Ascending aorta (tissue), 2 donors: ENCODE data around the gene CACNA2D1. TPM values are rescaled to one million over a fixed set of nuclear protein-coding genes. Genes with fewer than 3 reads are reported as not detected.

Source experiments
- DNase-seq, 2 donors: peaks; one replicate each; pipeline ENCODE4 v3.0.0-alpha.2; 2019; ENCODE audit warnings: low spot score in 2 of 2
- H3K27ac ChIP-seq, 2 donors: fragments of 200-600 bp; sonication (generic); one replicate each; pipeline ENCODE4 v1.5.1; 2016 to 2017; ENCODE audit warnings: mild to moderate bottlenecking in 1 of 2
- H3K27me3 ChIP-seq: fragments of 200-600 bp; sonication (generic); one replicate; pipeline ENCODE4 v1.5.1; 2017
- H3K36me3 ChIP-seq, 2 donors: fragments of 200-600 bp; sonication (generic); one replicate each; pipeline ENCODE4 v1.5.1; 2016
- H3K4me1 ChIP-seq, 2 donors: fragments of 200-600 bp; sonication (generic); one replicate each; pipeline ENCODE4 v1.5.1; 2016 to 2017; ENCODE audit warnings: mild to moderate bottlenecking in 1 of 2
- H3K4me3 ChIP-seq, 2 donors: fragments of 200-600 bp; sonication (generic); one replicate each; pipeline ENCODE4 v1.5.1; 2016 to 2017; ENCODE audit warnings: mild to moderate bottlenecking in 1 of 2
- H3K9me3 ChIP-seq, 2 donors: fragments of 200-600 bp; sonication (generic); one replicate each; pipeline ENCODE4 v1.5.1; 2016
- CTCF ChIP-seq, 3 experiments: fragments of 200-600 bp in 2 of 3; fragments of 450-650 bp in 1 of 3; sonication (generic) in 2 of 3; IDR thresholded peaks; one replicate each; pipeline ENCODE4 v1.5.1; 2016 to 2019; ENCODE audit warnings: antibody characterized with exemption in 3 of 3, mild to moderate bottlenecking in 1 of 3, moderate library complexity in 1 of 3
- intact Hi-C: fragments of 100-400 bp; cut with DNase I; formaldehyde crosslinking; loops from one replicate; pipeline ENCODE4 v1.15.1; 2023
- total RNA-seq: library from RNA; depleted of rRNA; stranded (reverse); fragments of >200 nt; gene quantifications from one replicate; pipeline ENCODE4 v1.1.0, GENCODE V29; 2016

Gene CACNA2D1
- total RNA-seq, 1 donor from 2014 or later = 17.3 TPM

DNA sequence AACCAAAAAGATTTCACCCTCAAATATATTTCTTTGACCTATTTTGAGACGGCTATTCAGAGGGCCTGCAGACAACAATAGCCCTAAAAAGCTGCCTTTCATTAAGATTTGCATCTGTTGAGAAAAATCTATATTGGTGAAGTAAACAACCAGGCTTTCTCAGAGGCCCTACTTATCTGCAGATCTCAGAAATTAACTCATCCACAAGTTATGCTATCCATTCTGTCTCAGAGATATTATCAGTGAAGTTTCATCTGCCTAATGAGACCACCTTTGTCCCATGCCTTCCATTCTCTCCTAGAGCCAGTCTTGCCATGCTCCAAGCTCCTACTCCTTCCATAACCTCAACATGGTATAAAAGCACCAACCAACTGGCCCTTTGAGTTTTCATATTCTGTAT is 130.3 kb downstream of the CACNA2D1 start:
- TF ChIP-seq CTCF (IDR thresholded peaks at IDR 0.05) = no peak
- H3K4me1 ChIP-seq = no peaks in the 10 kb centered on the region
- no peak overlapping the region for H3K4me3 ChIP-seq
- peaks cover 0 to 21% of the 10 kb centered on the region in 2 donors for H3K9me3 ChIP-seq
- intact Hi-C loops = no loop called here
- H3K27ac ChIP-seq = no peak overlapping the region
- H3K27me3 ChIP-seq = no peaks in the 10 kb centered on the region
- no peaks in the 10 kb centered on the region for H3K36me3 ChIP-seq
- DNase-seq = no peak

GRCh38 chr7:82312646-82313045 is 130.9 kb downstream of the CACNA2D1 start:
- intact Hi-C loops = no loop called here
- no peak for TF ChIP-seq CTCF (IDR thresholded peaks at IDR 0.05)
- no peak for DNase-seq
- Histone ChIP-seq H3K4me1 (no peaks in the 10 kb centered on the region), H3K27me3 (no peaks in the 10 kb centered on the region), H3K4me3 (no peak overlapping the region), H3K9me3 (peaks cover 0 to 24% of the 10 kb centered on the region in 2 donors), H3K36me3 (no peaks in the 10 kb centered on the region), H3K27ac (no peak overlapping the region)

- Histone ChIP-seq H3K4me3 (no peak overlapping the region), H3K9me3 (peaks cover 0 to 23% of the 10 kb centered on the region in 2 donors), H3K27me3 (no peaks in the 10 kb centered on the region), H3K36me3 (no peaks in the 10 kb centered on the region), H3K4me1 (no peaks in the 10 kb centered on the region), H3K27ac (no peak overlapping the region)
- TF ChIP-seq CTCF (IDR thresholded peaks at IDR 0.05) = no peak
- DNase-seq = no peak
- intact Hi-C loops = no loop called here
These were observed 138.1 kb downstream of the CACNA2D1 start for GRCh38 chr7:82305347-82306005.

- Histone ChIP-seq H3K36me3 (no peaks in the 10 kb centered on the region), H3K27me3 (no peaks in the 10 kb centered on the region), H3K4me3 (no peak overlapping the region), H3K27ac (no peak overlapping the region), H3K9me3 (no peaks in the 10 kb centered on the region), H3K4me1 (no peaks in the 10 kb centered on the region)
- no peak for TF ChIP-seq CTCF (IDR thresholded peaks at IDR 0.05)
- intact Hi-C loops = no loop called here
- DNase-seq = no peak
These were observed 148.7 kb downstream of the CACNA2D1 start for GRCh38 chr7:82294865-82295264.

DNA sequence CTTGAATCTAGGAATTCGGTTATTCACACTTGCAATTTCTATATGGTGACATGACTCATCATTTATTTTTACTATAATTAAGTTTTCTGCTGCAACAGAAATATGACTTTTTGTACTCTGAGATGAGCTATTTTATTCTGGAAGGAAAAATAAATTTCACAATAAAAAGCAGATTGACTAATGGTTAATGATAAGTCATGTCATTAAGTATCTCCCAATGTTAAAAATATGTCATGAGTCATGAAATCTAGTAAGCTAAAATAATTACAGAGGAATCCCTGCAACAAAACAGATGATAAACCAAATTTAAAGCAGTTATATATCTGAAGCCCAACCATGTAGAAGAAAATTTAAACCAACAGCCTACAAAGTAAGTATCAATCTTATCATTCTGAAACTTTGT is 149.2 kb downstream of the CACNA2D1 start:
- no peaks in the 10 kb centered on the region for H3K4me1 ChIP-seq
- no peaks in the 10 kb centered on the region for H3K27me3 ChIP-seq
- no peaks in the 10 kb centered on the region for H3K36me3 ChIP-seq
- DNase-seq = no peak
- no peak overlapping the region for H3K27ac ChIP-seq
- H3K4me3 ChIP-seq = no peak overlapping the region
- H3K9me3 ChIP-seq = no peaks in the 10 kb centered on the region
- intact Hi-C loops = no loop called here
- no peak for TF ChIP-seq CTCF (IDR thresholded peaks at IDR 0.05)

- H3K27ac ChIP-seq = no peak overlapping the region
- H3K36me3 ChIP-seq = no peaks in the 10 kb centered on the region
- no peak overlapping the region for H3K4me3 ChIP-seq
- H3K27me3 ChIP-seq = no peaks in the 10 kb centered on the region
- H3K9me3 ChIP-seq = no peaks in the 10 kb centered on the region
- no peak for DNase-seq
- H3K4me1 ChIP-seq = no peaks in the 10 kb centered on the region
- intact Hi-C loops = no loop called here
- TF ChIP-seq CTCF (IDR thresholded peaks at IDR 0.05) = no peak
These were observed 150.1 kb downstream of the CACNA2D1 start for GRCh38 chr7:82293467-82293866.
